K562 (cell line): ENCODE data around the gene ITGA2B. TPM values are rescaled to one million over a fixed set of nuclear protein-coding genes. Genes with fewer than 3 reads are reported as not detected.

ENCODE experiments used
- ATAC-seq: fragments of 200-7000 bp; cut with Tn5 transposase; 3 replicates; pipeline ENCODE4 v1.9.1; 2020; ENCODE audit warnings: moderate library complexity
- BruUV-seq: library from RNA; stranded (reverse); fragments of 400-500 nt; replicated peaks from 2 replicates; lab custom pipeline; 2021; lab: Mats Ljungman, UMichigan
- CTCF ChIA-PET: fragments of 300-600 bp; formaldehyde crosslinking; extraction: SDS; loops from one replicate; lab custom pipeline; 2021; ENCODE audit warnings: low intra/inter-chr PET ratio; lab: Yijun Ruan, JAX
- POLR2A ChIA-PET: fragments of 300-600, 350-650 bp; sonication (Branson Sonifier 250); formaldehyde crosslinking; extraction: SDS; loops from one replicate; lab custom pipeline; 2021; ENCODE audit warnings: antibody characterized with exemption, inconsistent platforms; lab: Yijun Ruan, JAX
- DNase-seq, 4 experiments: peaks; one replicate each; pipeline versions ENCODE4 v3.0.0 to v3.0.0-alpha.2; 2011 to 2018; ENCODE audit warnings: low spot score in 3 of 4, mixed read lengths in 3 of 4; ENCODE audit errors: extremely low read depth in 1 of 4
- FAIRE-seq: peaks from 2 replicates; lab custom pipeline; 2011; peaks lifted over from hg19 to GRCh38; lab: Jason Lieb, UNC
- H2AFZ ChIP-seq: 2 replicates; pipeline ENCODE4 v1.6.0; 2011; ENCODE audit warnings: low read depth, low read length, control low read depth, inconsistent platforms
- H3K27ac ChIP-seq: fragments of 200-600 bp; 3 replicates; pipeline ENCODE4 v1.8.0; 2011; ENCODE audit warnings: low read depth, mild to moderate bottlenecking, control low read depth, inconsistent platforms, low read length, moderate library complexity, mixed read lengths; ENCODE audit errors: extremely low read depth
- H3K27me3 ChIP-seq, 2 experiments: fragments of 300-600 bp in 1 of 2; 2 replicates in 1 of 2; 3 replicates in 1 of 2; pipeline versions ENCODE4 v1.6.0 to v1.8.0; 2011; ENCODE audit warnings: inconsistent platforms in 2 of 2, low read length in 2 of 2, mild to moderate bottlenecking in 1 of 2, mixed read lengths in 1 of 2, moderate library complexity in 1 of 2; ENCODE audit not compliant: control insufficient read depth in 2 of 2, insufficient read depth in 2 of 2
- H3K36me3 ChIP-seq: fragments of 300-600 bp; 3 replicates; pipeline ENCODE4 v1.8.0; 2011; ENCODE audit warnings: mild to moderate bottlenecking, low read length, inconsistent platforms; ENCODE audit not compliant: control insufficient read depth, insufficient read depth
- H3K4me1 ChIP-seq, 2 experiments: fragments of 200-600 bp in 1 of 2; replicated peaks in 1 of 2; 2 replicates in 1 of 2; 3 replicates in 1 of 2; pipeline versions ENCODE4 v1.5.1 to v1.8.0; 2011; ENCODE audit warnings: inconsistent platforms in 2 of 2, low read length in 2 of 2, mild to moderate bottlenecking in 1 of 2, mixed read lengths in 1 of 2, moderate library complexity in 1 of 2; ENCODE audit not compliant: control insufficient read depth in 2 of 2, insufficient read depth in 2 of 2
- H3K4me2 ChIP-seq: 2 replicates; pipeline ENCODE4 v1.6.1; 2011; ENCODE audit warnings: low read length, control low read depth, inconsistent platforms, mixed read lengths; ENCODE audit not compliant: insufficient read depth
- H3K4me3 ChIP-seq: fragments of 200-600 bp; sonication (generic), shearing (Covaris generic); 2 replicates; pipeline ENCODE4 v1.5.1; 2016; ENCODE audit warnings: control low read depth, inconsistent platforms
- H3K79me2 ChIP-seq: fragments of 200-600 bp; 3 replicates; pipeline ENCODE4 v1.8.0; 2011; ENCODE audit warnings: low read length, inconsistent platforms; ENCODE audit not compliant: control insufficient read depth, insufficient read depth
- H3K9ac ChIP-seq, 2 experiments: 2 replicates each; pipeline versions ENCODE4 v1.6.0 to v1.6.1; 2011; ENCODE audit warnings: low read depth in 2 of 2, low read length in 2 of 2, control low read depth in 1 of 2, inconsistent platforms in 1 of 2, mild to moderate bottlenecking in 1 of 2, mixed read lengths in 1 of 2; ENCODE audit not compliant: insufficient read depth in 1 of 2
- H3K9me1 ChIP-seq: one replicate; pipeline ENCODE4 v1.6.0; 2011; ENCODE audit warnings: inconsistent platforms, mild to moderate bottlenecking, low read length, moderate library complexity; ENCODE audit not compliant: control insufficient read depth, insufficient read depth
- H3K9me3 ChIP-seq: replicated peaks from 2 replicates; pipeline ENCODE4 v1.5.1; 2011; ENCODE audit warnings: low read depth, low read length, inconsistent platforms; ENCODE audit not compliant: control insufficient read depth, insufficient read depth
- H4K20me1 ChIP-seq: replicated peaks from 2 replicates; pipeline ENCODE4 v1.6.1; 2011; ENCODE audit warnings: low read length, inconsistent platforms, mixed read lengths; ENCODE audit not compliant: control insufficient read depth, insufficient read depth
- ETV1 ChIP-seq: fragments of 450-650 bp; conservative IDR thresholded peaks from 2 replicates; pipeline ENCODE4 v1.6.1; 2016; ENCODE audit warnings: missing genetic modification characterization, control low read depth, low read depth, missing compliant biosample characterization
- NFRKB ChIP-seq: fragments of 450-650 bp; IDR thresholded peaks from 2 replicates; pipeline ENCODE4 v1.6.1; 2016; ENCODE audit warnings: low read depth
- RBFOX2 ChIP-seq: fragments of 200-400 bp; formaldehyde crosslinking; IDR thresholded peaks from 2 replicates; pipeline ENCODE4 v1.6.1; 2017; ENCODE audit warnings: low read depth, mild to moderate bottlenecking, low read length, moderate library complexity
- WGBS: fragments of 100-300 bp; shearing (Covaris generic); methylation state at CpG from one replicate; pipeline ENCODE4 v1.1.6; 2016; ENCODE audit warnings: low coverage, mixed read lengths; ENCODE audit not compliant: insufficient coverage; ENCODE audit errors: missing lambda C conversion rate; 5-methylcytosine and 5-hydroxymethylcytosine counted together
- in situ Hi-C: fragments of 300-500 bp; cut with MboI; formaldehyde crosslinking; loops from 4 replicates; pipeline ENCODE4 v1.15.0; 2018; ENCODE audit warnings: inconsistent platforms, mixed read lengths
- intact Hi-C: fragments of 100-400 bp; cut with micrococcal nuclease; formaldehyde crosslinking; loops from 2 replicates; pipeline ENCODE4 v1.14.2; 2022
- polyA plus RNA-seq, 8 experiments: library from polyadenylated mRNA; depleted of rRNA in 4 of 8; stranded (reverse) in 5 of 8; unstranded in 3 of 8; fragments of >200 nt; fragmentation: Nextera tagmentation in 2 of 8; fragmentation: Illumina TruSeq in 1 of 8; extraction: Ambion mirVana in 2 of 8; extraction: Trizol in 1 of 8; gene quantifications; 2 replicates each; pipeline versions ENCODE4 v1.2.1 to v1.2.3, GENCODE V29; 2011 to 2014; ENCODE audit warnings: inconsistent platforms in 1 of 8, missing spikeins in 1 of 8
- total RNA-seq, 7 experiments: library from RNA; depleted of rRNA in 6 of 7; stranded (reverse); fragments of >200 nt in 6 of 7; fragmentation: Illumina TruSeq in 2 of 7; extraction: Trizol in 2 of 7; gene quantifications; 2 replicates each; pipeline versions ENCODE4 v1.2.1 to v1.2.3, GENCODE V29; 2011 to 2021; ENCODE audit warnings: low replicate concordance in 1 of 7
- TF ChIP-seq, protein P1 (sequence below): fragments of 250-450 bp; sonication (Bioruptor Pico); IDR thresholded peaks from 2 replicates; pipeline ENCODE4 v1.9.0; 2021; ENCODE audit warnings: mild to moderate bottlenecking, inconsistent platforms
- TF ChIP-seq, protein P2 (sequence below): IDR thresholded peaks from 2 replicates; pipeline ENCODE4 v1.6.1; 2011; ENCODE audit warnings: borderline replicate concordance, low read depth, mild to moderate bottlenecking, moderate library complexity, low read length; ENCODE audit not compliant: insufficient read depth, poor library complexity, severe bottlenecking
- TF ChIP-seq, protein P3 (sequence below): fragments of 450-650 bp; conservative IDR thresholded peaks from 2 replicates; pipeline ENCODE4 v1.6.1; 2016; ENCODE audit warnings: missing genetic modification characterization, low read depth, mild to moderate bottlenecking, missing compliant biosample characterization, moderate library complexity
- TF ChIP-seq, protein P4 (sequence below), 3 experiments: fragments of 200-800 bp in 1 of 3; fragments of 250-450 bp in 1 of 3; fragments of 450-650 bp in 1 of 3; sonication (Bioruptor Pico) in 1 of 3; sonication (Bioruptor generic) in 1 of 3; formaldehyde crosslinking in 1 of 3; IDR thresholded peaks; 2 replicates each; pipeline versions ENCODE4 v1.6.1 to v1.8.0; 2016 to 2022; ENCODE audit warnings: mild to moderate bottlenecking in 2 of 3, missing genetic modification characterization in 2 of 3, missing compliant biosample characterization in 1 of 3, moderate library complexity in 1 of 3
- TF ChIP-seq, protein P5 (sequence below): fragments of 200-800 bp; sonication (Bioruptor generic); IDR thresholded peaks from 2 replicates; pipeline ENCODE4 v1.6.1; 2017; ENCODE audit warnings: missing genetic modification characterization, missing compliant biosample characterization

Gene ITGA2B
- total and polyA plus RNA-seq, 9 of the 15 experiments (the other 6 are each of a cell fraction or from before 2014, with no cell fraction given), result 1.1 to 26.4 (median 5.6) TPM

DNA sequence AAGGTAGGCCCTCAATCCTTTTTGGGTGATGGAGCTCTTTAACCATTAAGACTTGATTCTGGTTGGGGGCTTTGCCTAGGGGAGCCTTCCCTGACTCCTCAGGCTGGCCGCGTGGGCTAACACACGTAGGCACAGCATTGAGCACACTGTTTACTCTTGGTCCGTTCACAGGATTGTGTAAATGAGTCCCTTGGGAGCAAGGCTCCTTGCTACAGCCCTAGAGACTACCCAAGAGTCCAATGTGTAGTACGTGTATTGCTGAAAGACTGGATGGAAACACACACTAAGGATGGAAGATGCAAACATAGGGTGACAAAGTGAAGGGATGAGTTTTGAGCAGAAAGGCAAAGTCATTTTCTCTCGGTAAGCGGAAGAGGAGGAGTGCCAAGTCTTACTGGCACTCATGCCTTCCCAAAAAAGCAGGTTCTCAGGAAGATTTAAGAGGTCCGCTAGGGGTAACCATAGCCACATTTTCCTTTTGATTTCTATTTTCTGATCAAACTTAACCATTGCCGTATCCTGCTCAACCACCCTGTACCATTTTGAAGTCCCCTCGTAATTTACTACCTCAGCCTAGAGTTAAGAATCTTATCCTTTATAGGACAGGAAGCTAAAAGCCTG, 911 bp upstream of the ITGA2B start:
- Histone ChIP-seq H3K9ac (peak overlapping the region in 1 of 2 experiments; percentile 39; a peak in 2 of 4 replicates), H3K27me3 (no peaks in the 10 kb centered on the region), H3K9me3 (no peaks in the 10 kb centered on the region), H3K4me3 (no peak overlapping the region), H3K9me1 (no peaks in the 10 kb centered on the region), H3K79me2 (peaks cover 7% of the 10 kb centered on the region; the same call in 2 of the 3 replicates), H3K36me3 (no peaks in the 10 kb centered on the region), H3K4me1 (peaks cover 33 to 56% of the 10 kb centered on the region in 2 experiments), H4K20me1 (no peaks in the 10 kb centered on the region), H3K27ac (peak overlapping the region; percentile 79), H2AFZ (peak overlapping the region; percentile 89), H3K4me2 (peak overlapping the region; percentile 63)
- BruUV-seq, result TSS peak; percentile 20
- ChIA-PET POLR2A (interaction anchor here (0.6 to 1.4 kb wide), 5 partner anchors 15 to 266 kb away, joined by 3 to 6 read pairs (median 4); no protein-coding TSS in a partner anchor), CTCF (no interaction called here)
- FAIRE-seq, result peak; percentile 65
- no peak for ATAC-seq
- intact Hi-C loops, result no loop called here
- WGBS, result 57% methylated on average over 10 of the region's 10 CpGs
- no peak for DNase-seq
- in situ Hi-C loops, result no loop called here
- TF ChIP-seq, protein P1, sequence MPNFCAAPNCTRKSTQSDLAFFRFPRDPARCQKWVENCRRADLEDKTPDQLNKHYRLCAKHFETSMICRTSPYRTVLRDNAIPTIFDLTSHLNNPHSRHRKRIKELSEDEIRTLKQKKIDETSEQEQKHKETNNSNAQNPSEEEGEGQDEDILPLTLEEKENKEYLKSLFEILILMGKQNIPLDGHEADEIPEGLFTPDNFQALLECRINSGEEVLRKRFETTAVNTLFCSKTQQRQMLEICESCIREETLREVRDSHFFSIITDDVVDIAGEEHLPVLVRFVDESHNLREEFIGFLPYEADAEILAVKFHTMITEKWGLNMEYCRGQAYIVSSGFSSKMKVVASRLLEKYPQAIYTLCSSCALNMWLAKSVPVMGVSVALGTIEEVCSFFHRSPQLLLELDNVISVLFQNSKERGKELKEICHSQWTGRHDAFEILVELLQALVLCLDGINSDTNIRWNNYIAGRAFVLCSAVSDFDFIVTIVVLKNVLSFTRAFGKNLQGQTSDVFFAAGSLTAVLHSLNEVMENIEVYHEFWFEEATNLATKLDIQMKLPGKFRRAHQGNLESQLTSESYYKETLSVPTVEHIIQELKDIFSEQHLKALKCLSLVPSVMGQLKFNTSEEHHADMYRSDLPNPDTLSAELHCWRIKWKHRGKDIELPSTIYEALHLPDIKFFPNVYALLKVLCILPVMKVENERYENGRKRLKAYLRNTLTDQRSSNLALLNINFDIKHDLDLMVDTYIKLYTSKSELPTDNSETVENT (CRISPR knock-in tag), result no peak
- TF ChIP-seq, protein P2, sequence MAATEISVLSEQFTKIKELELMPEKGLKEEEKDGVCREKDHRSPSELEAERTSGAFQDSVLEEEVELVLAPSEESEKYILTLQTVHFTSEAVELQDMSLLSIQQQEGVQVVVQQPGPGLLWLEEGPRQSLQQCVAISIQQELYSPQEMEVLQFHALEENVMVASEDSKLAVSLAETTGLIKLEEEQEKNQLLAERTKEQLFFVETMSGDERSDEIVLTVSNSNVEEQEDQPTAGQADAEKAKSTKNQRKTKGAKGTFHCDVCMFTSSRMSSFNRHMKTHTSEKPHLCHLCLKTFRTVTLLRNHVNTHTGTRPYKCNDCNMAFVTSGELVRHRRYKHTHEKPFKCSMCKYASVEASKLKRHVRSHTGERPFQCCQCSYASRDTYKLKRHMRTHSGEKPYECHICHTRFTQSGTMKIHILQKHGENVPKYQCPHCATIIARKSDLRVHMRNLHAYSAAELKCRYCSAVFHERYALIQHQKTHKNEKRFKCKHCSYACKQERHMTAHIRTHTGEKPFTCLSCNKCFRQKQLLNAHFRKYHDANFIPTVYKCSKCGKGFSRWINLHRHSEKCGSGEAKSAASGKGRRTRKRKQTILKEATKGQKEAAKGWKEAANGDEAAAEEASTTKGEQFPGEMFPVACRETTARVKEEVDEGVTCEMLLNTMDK, result no peak
- TF ChIP-seq, protein P3, sequence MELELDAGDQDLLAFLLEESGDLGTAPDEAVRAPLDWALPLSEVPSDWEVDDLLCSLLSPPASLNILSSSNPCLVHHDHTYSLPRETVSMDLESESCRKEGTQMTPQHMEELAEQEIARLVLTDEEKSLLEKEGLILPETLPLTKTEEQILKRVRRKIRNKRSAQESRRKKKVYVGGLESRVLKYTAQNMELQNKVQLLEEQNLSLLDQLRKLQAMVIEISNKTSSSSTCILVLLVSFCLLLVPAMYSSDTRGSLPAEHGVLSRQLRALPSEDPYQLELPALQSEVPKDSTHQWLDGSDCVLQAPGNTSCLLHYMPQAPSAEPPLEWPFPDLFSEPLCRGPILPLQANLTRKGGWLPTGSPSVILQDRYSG (tag), result 0 out of 2 replicates have a peak, but pooled peaks have one; percentile 8
- TF ChIP-seq ETV1 (tag) (no peak), RBFOX2 (0 out of 2 replicates have a peak, but pooled peaks have one; percentile 22), NFRKB (0 out of 2 replicates have a peak, but pooled peaks have one; percentile 33)
- TF ChIP-seq, protein P4, sequence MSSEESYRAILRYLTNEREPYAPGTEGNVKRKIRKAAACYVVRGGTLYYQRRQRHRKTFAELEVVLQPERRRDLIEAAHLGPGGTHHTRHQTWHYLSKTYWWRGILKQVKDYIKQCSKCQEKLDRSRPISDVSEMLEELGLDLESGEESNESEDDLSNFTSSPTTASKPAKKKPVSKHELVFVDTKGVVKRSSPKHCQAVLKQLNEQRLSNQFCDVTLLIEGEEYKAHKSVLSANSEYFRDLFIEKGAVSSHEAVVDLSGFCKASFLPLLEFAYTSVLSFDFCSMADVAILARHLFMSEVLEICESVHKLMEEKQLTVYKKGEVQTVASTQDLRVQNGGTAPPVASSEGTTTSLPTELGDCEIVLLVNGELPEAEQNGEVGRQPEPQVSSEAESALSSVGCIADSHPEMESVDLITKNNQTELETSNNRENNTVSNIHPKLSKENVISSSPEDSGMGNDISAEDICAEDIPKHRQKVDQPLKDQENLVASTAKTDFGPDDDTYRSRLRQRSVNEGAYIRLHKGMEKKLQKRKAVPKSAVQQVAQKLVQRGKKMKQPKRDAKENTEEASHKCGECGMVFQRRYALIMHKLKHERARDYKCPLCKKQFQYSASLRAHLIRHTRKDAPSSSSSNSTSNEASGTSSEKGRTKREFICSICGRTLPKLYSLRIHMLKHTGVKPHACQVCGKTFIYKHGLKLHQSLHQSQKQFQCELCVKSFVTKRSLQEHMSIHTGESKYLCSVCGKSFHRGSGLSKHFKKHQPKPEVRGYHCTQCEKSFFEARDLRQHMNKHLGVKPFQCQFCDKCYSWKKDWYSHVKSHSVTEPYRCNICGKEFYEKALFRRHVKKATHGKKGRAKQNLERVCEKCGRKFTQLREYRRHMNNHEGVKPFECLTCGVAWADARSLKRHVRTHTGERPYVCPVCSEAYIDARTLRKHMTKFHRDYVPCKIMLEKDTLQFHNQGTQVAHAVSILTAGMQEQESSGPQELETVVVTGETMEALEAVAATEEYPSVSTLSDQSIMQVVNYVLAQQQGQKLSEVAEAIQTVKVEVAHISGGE (CRISPR knock-in tag; IDR thresholded peaks at IDR 0.05), result peak in 1 of 3 experiments; percentile 12; a peak in 2 of 6 replicates
- TF ChIP-seq, protein P5, sequence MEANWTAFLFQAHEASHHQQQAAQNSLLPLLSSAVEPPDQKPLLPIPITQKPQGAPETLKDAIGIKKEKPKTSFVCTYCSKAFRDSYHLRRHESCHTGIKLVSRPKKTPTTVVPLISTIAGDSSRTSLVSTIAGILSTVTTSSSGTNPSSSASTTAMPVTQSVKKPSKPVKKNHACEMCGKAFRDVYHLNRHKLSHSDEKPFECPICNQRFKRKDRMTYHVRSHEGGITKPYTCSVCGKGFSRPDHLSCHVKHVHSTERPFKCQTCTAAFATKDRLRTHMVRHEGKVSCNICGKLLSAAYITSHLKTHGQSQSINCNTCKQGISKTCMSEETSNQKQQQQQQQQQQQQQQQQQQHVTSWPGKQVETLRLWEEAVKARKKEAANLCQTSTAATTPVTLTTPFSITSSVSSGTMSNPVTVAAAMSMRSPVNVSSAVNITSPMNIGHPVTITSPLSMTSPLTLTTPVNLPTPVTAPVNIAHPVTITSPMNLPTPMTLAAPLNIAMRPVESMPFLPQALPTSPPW, result peak; percentile 17; the same call in 1 of the 2 replicates
